ENCODE results near the gene TDRKH. TPM values are rescaled to one million over a fixed set of nuclear protein-coding genes. Genes with fewer than 3 reads are reported as not detected.
"Not testable (repeated sequence)": the region's sequence is repeated elsewhere in the genome, so short reads cannot be mapped to it uniquely, and the experiment has no call there.

Gene TDRKH
- total and polyA plus RNA-seq, 7 donors, result 2.4 to 12.1 (median 4.3) TPM

DNA sequence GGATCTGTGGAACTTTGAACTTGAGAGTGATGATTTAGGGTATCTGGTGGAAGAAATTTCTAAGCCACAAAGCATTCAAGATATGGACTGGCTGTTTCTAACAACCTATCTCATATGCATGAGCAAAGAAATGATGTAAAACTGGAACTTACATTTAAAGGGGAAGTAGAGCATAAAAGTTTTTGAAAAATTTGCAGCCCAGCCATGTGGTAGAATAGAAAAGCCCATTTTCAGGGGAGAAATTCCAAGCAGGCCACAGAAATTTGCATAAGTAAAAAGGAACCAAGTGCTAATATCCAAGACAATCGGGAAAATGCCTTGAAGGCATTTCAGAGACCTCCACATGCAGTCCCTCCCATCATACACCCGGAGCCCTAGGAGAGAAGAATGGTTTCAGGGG lies 53.3 kb downstream of the TDRKH start:
- WGBS, 3 donors, result 77 to 81% (median 81%) methylated on average over 2 of the region's 2 CpGs
- intact Hi-C loops (cut with DNase I), result loop anchor here (5.0 to 10.0 kb wide), 2 partner anchors 98 to 145 kb away; partner anchors contain the start of genes C2CD4D (in 1 of the 2) and RORC (in 1 of the 2)
- peaks cover 5% of the 10 kb centered on the region for H3K4me1 ChIP-seq
- no peaks in the 10 kb centered on the region for H3K27me3 ChIP-seq (ENCODE audit: insufficient read depth in 3 of 3, low read length in 2 of 3)
- no peaks in the 10 kb centered on the region for H3K36me3 ChIP-seq (ENCODE audit: insufficient read depth in 1 of 2, low read depth in 1 of 2)
- H3K27ac ChIP-seq, result no peak overlapping the region
- no peaks in the 10 kb centered on the region for H3K9me3 ChIP-seq
- H3K4me3 ChIP-seq, result no peak overlapping the region
- DNase-seq, result no peak
- TF ChIP-seq, protein P1, sequence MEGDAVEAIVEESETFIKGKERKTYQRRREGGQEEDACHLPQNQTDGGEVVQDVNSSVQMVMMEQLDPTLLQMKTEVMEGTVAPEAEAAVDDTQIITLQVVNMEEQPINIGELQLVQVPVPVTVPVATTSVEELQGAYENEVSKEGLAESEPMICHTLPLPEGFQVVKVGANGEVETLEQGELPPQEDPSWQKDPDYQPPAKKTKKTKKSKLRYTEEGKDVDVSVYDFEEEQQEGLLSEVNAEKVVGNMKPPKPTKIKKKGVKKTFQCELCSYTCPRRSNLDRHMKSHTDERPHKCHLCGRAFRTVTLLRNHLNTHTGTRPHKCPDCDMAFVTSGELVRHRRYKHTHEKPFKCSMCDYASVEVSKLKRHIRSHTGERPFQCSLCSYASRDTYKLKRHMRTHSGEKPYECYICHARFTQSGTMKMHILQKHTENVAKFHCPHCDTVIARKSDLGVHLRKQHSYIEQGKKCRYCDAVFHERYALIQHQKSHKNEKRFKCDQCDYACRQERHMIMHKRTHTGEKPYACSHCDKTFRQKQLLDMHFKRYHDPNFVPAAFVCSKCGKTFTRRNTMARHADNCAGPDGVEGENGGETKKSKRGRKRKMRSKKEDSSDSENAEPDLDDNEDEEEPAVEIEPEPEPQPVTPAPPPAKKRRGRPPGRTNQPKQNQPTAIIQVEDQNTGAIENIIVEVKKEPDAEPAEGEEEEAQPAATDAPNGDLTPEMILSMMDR (IDR thresholded peaks at IDR 0.05), result no peak
- ATAC-seq, result no peak

DNA sequence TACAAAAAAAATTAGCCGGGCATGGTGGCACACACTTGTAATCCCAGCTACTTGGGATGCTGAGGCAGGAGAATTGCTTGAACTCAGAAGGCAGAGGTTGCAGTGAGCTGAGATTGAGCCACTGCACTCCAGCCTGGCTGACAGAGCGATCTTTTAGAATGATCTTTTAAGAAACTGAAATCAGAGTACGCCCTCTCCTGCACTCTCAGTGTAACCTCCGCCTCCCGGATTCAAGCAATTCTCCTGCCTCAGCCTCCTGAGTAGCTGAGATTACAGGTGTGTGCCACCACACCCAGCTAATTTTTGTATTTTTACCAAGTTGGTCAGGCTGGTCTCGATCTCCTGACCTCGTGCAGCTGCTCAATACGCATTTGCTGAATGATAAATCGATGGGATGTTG lies 56.3 kb downstream of the TDRKH start:
- intact Hi-C loops (cut with DNase I), result loop anchor here (2.0 to 10.0 kb wide), 6 partner anchors 42 to 292 kb away; partner anchors contain the start of genes C2CD4D (in 1 of the 2) and RORC (in 1 of the 2)
- not testable (repeated sequence) for H3K27me3 ChIP-seq (ENCODE audit: insufficient read depth in 3 of 3, low read length in 2 of 3); H3K36me3 ChIP-seq (ENCODE audit: insufficient read depth in 1 of 2, low read depth in 1 of 2); H3K4me3 ChIP-seq; ATAC-seq; H3K4me1 ChIP-seq; H3K9me3 ChIP-seq; H3K27ac ChIP-seq; DNase-seq
- 90 to 95% (median 94%) methylated on average over 9 of the region's 9 CpGs for WGBS, 3 donors

- Histone ChIP-seq H3K9me3 (no peaks in the 10 kb centered on the region), H3K4me3 (no peak overlapping the region), H3K4me1 (no peaks in the 10 kb centered on the region), H3K27me3 (ENCODE audit: insufficient read depth in 3 of 3, low read length in 2 of 3) (no peaks in the 10 kb centered on the region), H3K36me3 (ENCODE audit: insufficient read depth in 1 of 2, low read depth in 1 of 2) (no peaks in the 10 kb centered on the region), H3K27ac (no peak overlapping the region)
- ATAC-seq (no peak), DNase-seq (no peak)
- WGBS, 3 donors, result 82 to 87% (median 84%) methylated on average over 3 of the region's 3 CpGs
- TF ChIP-seq, protein P1 (IDR thresholded peaks at IDR 0.05), result no peak
- intact Hi-C loops (cut with DNase I), result loop anchor here (5.0 to 10.0 kb wide), 4 partner anchors 41 to 291 kb away; partner anchors contain the start of genes C2CD4D (in 1 of the 2) and RORC (in 1 of the 2)
Measured at GRCh38 chr1:151733126-151733525, 57.2 kb downstream of the TDRKH start.

DNA sequence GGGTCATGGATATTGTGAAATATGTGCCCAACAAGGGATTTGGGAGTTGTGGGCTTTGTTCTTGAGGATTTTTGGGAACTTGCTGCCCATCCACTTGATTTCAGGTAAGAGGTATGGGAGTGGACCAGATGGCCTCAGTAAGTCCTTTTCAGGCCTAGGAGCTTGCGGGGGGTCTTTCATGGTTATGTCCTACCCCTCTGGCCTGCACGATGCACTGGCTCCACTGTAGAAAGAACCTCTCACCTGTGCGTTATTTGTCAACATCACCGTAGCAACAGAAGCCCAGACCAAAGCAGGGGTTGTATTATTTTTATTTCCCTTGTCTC lies 60.4 kb downstream of the TDRKH start:
- no peak for ATAC-seq
- H3K27ac ChIP-seq, result no peak overlapping the region
- H3K9me3 ChIP-seq, result no peaks in the 10 kb centered on the region
- 79 to 84% (median 83%) methylated on average over 4 of the region's 4 CpGs for WGBS, 3 donors
- DNase-seq, result no peak
- TF ChIP-seq, protein P1 (IDR thresholded peaks at IDR 0.05), result no peak
- intact Hi-C loops (cut with DNase I), result loop anchor here (5.0 to 10.0 kb wide), 4 partner anchors 38 to 288 kb away; partner anchors contain the start of genes C2CD4D (in 1 of the 2) and RORC (in 1 of the 2)
- peaks cover 0 to 3% (median 0%) of the 10 kb centered on the region in 3 donors for H3K27me3 ChIP-seq (ENCODE audit: insufficient read depth in 3 of 3, low read length in 2 of 3)
- H3K4me3 ChIP-seq, result no peak overlapping the region
- H3K36me3 ChIP-seq (ENCODE audit: insufficient read depth in 1 of 2, low read depth in 1 of 2), result no peaks in the 10 kb centered on the region
- H3K4me1 ChIP-seq, result no peaks in the 10 kb centered on the region

DNA sequence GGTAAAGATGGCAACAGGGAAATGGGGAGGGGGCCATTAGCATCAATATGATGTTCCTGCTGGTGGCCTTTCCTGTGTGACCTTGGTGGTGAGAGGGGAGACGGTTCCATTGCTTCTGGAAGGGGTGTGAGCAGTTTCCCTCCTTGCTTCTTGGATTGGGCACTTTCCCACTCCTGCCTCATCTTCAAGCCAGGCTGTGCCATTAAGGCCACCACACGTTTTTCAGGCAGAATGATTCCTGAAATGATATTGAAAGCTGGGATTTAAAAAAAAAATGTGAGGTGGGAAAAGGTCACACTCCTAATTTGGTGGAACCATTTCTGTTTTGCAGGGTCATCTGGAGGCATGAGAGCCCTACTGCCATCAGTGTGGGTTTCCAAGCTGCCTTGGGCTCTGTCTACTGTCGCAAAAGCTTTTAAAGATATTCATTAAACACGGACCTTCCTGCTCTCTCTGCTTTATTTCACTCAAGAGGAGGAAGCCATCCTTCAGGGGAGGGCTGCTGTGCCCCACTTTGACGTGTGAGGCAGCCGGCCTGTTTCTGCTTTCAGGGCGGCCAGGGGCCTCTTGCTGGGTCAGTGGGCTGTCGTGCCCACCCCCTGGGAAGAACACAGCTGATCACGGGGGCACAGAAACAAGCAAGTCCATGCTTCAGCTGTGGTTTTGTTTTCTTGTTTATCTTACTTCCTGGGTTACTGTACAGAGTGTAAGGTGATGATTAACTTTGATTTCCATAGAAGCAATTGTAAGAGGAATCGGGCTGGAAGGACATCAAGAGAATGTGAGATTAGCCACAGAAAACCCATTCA lies 60.9 kb downstream of the TDRKH start:
- TF ChIP-seq, protein P1 (IDR thresholded peaks at IDR 0.05), result no peak
- ATAC-seq, result no peak
- Histone ChIP-seq H3K27me3 (ENCODE audit: insufficient read depth in 3 of 3, low read length in 2 of 3) (peaks cover 0 to 3% (median 0%) of the 10 kb centered on the region in 3 donors), H3K4me3 (no peak overlapping the region), H3K27ac (no peak overlapping the region), H3K36me3 (ENCODE audit: insufficient read depth in 1 of 2, low read depth in 1 of 2) (no peaks in the 10 kb centered on the region), H3K9me3 (no peaks in the 10 kb centered on the region), H3K4me1 (no peaks in the 10 kb centered on the region)
- DNase-seq, result no peak
- 75 to 79% (median 79%) methylated on average over 10 of the region's 10 CpGs for WGBS, 3 donors
- intact Hi-C loops (cut with DNase I), result no loop called here
